Progenitor cell of endocrine pancreas (in vitro differentiated cells): ENCODE data around the gene ZRANB2. TPM values are rescaled to one million over a fixed set of nuclear protein-coding genes. Genes with fewer than 3 reads are reported as not detected.
A peak's percentile ranks its signal among the peaks of the same experiment; 100 is the strongest.

Experiments
- DNase-seq: peaks from one replicate; pipeline ENCODE4 v3.0.0; 2021; ENCODE audit warnings: low spot score; ENCODE audit not compliant: unreplicated experiment
- H3K27ac Mint-ChIP-seq: 2 replicates; pipeline ENCODE4 v1.8.0; 2021; ENCODE audit warnings: mild to moderate bottlenecking, moderate library complexity, mixed read lengths
- H3K27me3 Mint-ChIP-seq: 2 replicates; pipeline ENCODE4 v1.8.0; 2021; ENCODE audit warnings: mixed read lengths
- H3K36me3 Mint-ChIP-seq: 2 replicates; pipeline ENCODE4 v1.8.0; 2022; ENCODE audit warnings: mixed read lengths; ENCODE audit not compliant: insufficient read depth
- H3K4me1 Mint-ChIP-seq: 2 replicates; pipeline ENCODE4 v1.8.0; 2021; ENCODE audit warnings: low read depth, mixed read lengths
- H3K4me3 Mint-ChIP-seq: 2 replicates; pipeline ENCODE4 v1.8.0; 2021; ENCODE audit warnings: low read depth, mild to moderate bottlenecking, moderate library complexity, mixed read lengths
- H3K9me3 Mint-ChIP-seq: 2 replicates; pipeline ENCODE4 v1.8.0; 2021; ENCODE audit warnings: low read depth, mixed read lengths
- CTCF ChIP-seq: fragments of 200-600 bp; sonication (generic); IDR thresholded peaks from one replicate; pipeline ENCODE4 v1.5.0; 2021; ENCODE audit warnings: antibody characterized with exemption, mild to moderate bottlenecking; ENCODE audit not compliant: unreplicated experiment
- total RNA-seq: library from RNA; stranded (reverse); gene quantifications from 2 replicates; pipeline ENCODE4 v1.2.1, GENCODE V29; 2021

Gene ZRANB2
- total RNA-seq, 1 donor from 2014 or later = 115 TPM

- no peak for DNase-seq
- no peak for TF ChIP-seq CTCF
- H3K9me3 Mint-ChIP-seq = peaks cover 6% of the 10 kb centered on the region
- H3K27ac Mint-ChIP-seq = no peak overlapping the region
- no peak overlapping the region for H3K4me3 Mint-ChIP-seq
- H3K36me3 Mint-ChIP-seq = peaks cover 5% of the 10 kb centered on the region
- H3K27me3 Mint-ChIP-seq = peaks cover 29% of the 10 kb centered on the region
- peaks cover 10% of the 10 kb centered on the region for H3K4me1 Mint-ChIP-seq
Measured at GRCh38 chr1:71083271-71083670, 2.4 kb upstream of the ZRANB2 start.

- peak overlapping the region; percentile 95 for H3K4me3 Mint-ChIP-seq
- H3K27me3 Mint-ChIP-seq = peaks cover 29% of the 10 kb centered on the region
- no peak for DNase-seq
- TF ChIP-seq CTCF = no peak
- H3K9me3 Mint-ChIP-seq = peaks cover 6% of the 10 kb centered on the region
- H3K36me3 Mint-ChIP-seq = peaks cover 5% of the 10 kb centered on the region
- peak overlapping the region; percentile 86 for H3K27ac Mint-ChIP-seq
- H3K4me1 Mint-ChIP-seq = peaks cover 10% of the 10 kb centered on the region
Measured at GRCh38 chr1:71081697-71082080, 854 bp upstream of the ZRANB2 start.

GRCh38 chr1:71080230-71080738 is 551 bp downstream of the ZRANB2 start:
- DNase-seq = no peak
- peaks cover 9% of the 10 kb centered on the region for H3K36me3 Mint-ChIP-seq
- peaks cover 10% of the 10 kb centered on the region for H3K4me1 Mint-ChIP-seq
- TF ChIP-seq CTCF = no peak
- H3K4me3 Mint-ChIP-seq = peak overlapping the region; percentile 95
- peaks cover 6% of the 10 kb centered on the region for H3K9me3 Mint-ChIP-seq
- H3K27me3 Mint-ChIP-seq = peaks cover 22% of the 10 kb centered on the region
- peak overlapping the region; percentile 100 for H3K27ac Mint-ChIP-seq

- Mint-ChIP-seq H3K36me3 (peaks cover 29% of the 10 kb centered on the region), H3K27me3 (no peaks in the 10 kb centered on the region), H3K27ac (no peak overlapping the region)
Measured at GRCh38 chr1:71074681-71075080, 6.2 kb downstream of the ZRANB2 start.

GRCh38 chr1:71072273-71072672 is 8.6 kb downstream of the ZRANB2 start:
- H3K4me1 Mint-ChIP-seq = no peaks in the 10 kb centered on the region
- no peaks in the 10 kb centered on the region for H3K9me3 Mint-ChIP-seq
- TF ChIP-seq CTCF = no peak
- H3K27ac Mint-ChIP-seq = no peak overlapping the region
- peaks cover 37% of the 10 kb centered on the region for H3K36me3 Mint-ChIP-seq
- DNase-seq = no peak
- H3K4me3 Mint-ChIP-seq = no peak overlapping the region
- no peaks in the 10 kb centered on the region for H3K27me3 Mint-ChIP-seq

More at GRCh38 chr1:71074681-71075080, 6.2 kb downstream of the ZRANB2 start:
- Mint-ChIP-seq H3K9me3 (no peaks in the 10 kb centered on the region), H3K4me1 (peaks cover 7% of the 10 kb centered on the region), H3K4me3 (no peak overlapping the region)
- no peak for DNase-seq
- TF ChIP-seq CTCF = no peak
